ENCODE results near the gene KMT2C. TPM values are rescaled to one million over a fixed set of nuclear protein-coding genes. Genes with fewer than 3 reads are reported as not detected.

The KMT2C gene
- total and polyA plus RNA-seq, 4 donors, result 6.3 to 35.3 (median 19.3) TPM

DNA sequence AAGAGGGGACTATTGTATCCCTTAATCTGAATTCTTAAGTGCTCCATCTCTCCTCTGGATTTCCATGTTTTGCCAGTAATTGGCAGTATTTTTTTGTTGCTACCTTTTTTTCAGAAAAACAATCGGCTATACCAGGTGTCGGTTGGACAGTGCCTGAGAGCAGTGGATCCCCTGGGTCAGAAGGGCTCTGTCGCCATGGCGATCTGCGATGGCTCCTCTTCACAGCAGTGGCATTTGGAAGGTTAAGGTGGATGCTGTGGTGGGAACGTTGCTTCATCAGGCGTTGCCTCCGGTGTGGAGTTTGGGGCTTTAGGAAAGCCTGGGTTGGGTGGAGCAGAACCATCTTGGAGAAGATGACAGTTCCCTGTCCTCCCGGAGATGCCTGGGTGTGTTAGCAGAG lies 314.4 kb downstream of the KMT2C start (continued):
- no peak for TF ChIP-seq REST (IDR thresholded peaks at IDR 0.05)
- TF ChIP-seq, protein P1, sequence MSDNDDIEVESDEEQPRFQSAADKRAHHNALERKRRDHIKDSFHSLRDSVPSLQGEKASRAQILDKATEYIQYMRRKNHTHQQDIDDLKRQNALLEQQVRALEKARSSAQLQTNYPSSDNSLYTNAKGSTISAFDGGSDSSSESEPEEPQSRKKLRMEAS (IDR thresholded peaks at IDR 0.05), result no peak
- TF ChIP-seq RAD21 (IDR thresholded peaks at IDR 0.05), result no peak

- TF ChIP-seq RAD21 (IDR thresholded peaks at IDR 0.05) (no peak), REST (IDR thresholded peaks at IDR 0.05) (no peak), HNF4G (IDR thresholded peaks at IDR 0.05) (no peak), ATF3 (IDR thresholded peaks at IDR 0.05) (no peak), RXRA (IDR thresholded peaks at IDR 0.05) (no peak), HNF4A (conservative IDR thresholded peaks at IDR 0.05) (no peak), SP1 (IDR thresholded peaks at IDR 0.05) (no peak), NR2F2 (IDR thresholded peaks at IDR 0.05) (no peak), ZBTB33 (IDR thresholded peaks at IDR 0.05) (no peak), TAF1 (conservative IDR thresholded peaks at IDR 0.05) (no peak), YY1 (IDR thresholded peaks at IDR 0.05) (no peak), FOXA1 (IDR thresholded peaks at IDR 0.05) (no peak), EGR1 (IDR thresholded peaks at IDR 0.05; ENCODE audit: low read depth in 2 of 2) (no peak), JUND (IDR thresholded peaks at IDR 0.05) (no peak), FOXA2 (IDR thresholded peaks at IDR 0.05) (no peak), GABPA (IDR thresholded peaks at IDR 0.05 in 1 of 2, conservative IDR thresholded peaks at IDR 0.05 in 1 of 2) (no peak), CTCF (IDR thresholded peaks at IDR 0.05; ENCODE audit: low read depth, low read length, missing input control) (no peak)
- TF ChIP-seq, protein P1 (IDR thresholded peaks at IDR 0.05), result no peak
Measured at GRCh38 chr7:152120776-152121175, 315.0 kb downstream of the KMT2C start.

More at GRCh38 chr7:152120776-152121175, 315.0 kb downstream of the KMT2C start:
- Histone ChIP-seq H3K27me3 (ENCODE audit: control insufficient read depth in 4 of 4, insufficient read depth in 4 of 4, low read length in 3 of 4) (no peaks in the 10 kb centered on the region), H3K4me1 (ENCODE audit: control insufficient read depth in 4 of 4, insufficient read depth in 4 of 4, low read length in 3 of 4) (no peaks in the 10 kb centered on the region), H3K27ac (ENCODE audit: low read depth in 1 of 2, low read length in 2 of 2) (no peak overlapping the region), H3K4me3 (ENCODE audit: low read depth in 1 of 3, low read length in 3 of 3) (no peak overlapping the region), H3K9me3 (ENCODE audit: control insufficient read depth in 4 of 4, low read length in 3 of 4) (peaks cover 0 to 2% (median 0%) of the 10 kb centered on the region in 4 donors), H3K36me3 (ENCODE audit: control insufficient read depth in 4 of 4, insufficient read depth in 3 of 4, low read depth in 1 of 4, low read length in 3 of 4) (peaks cover 1 to 62% (median 53%) of the 10 kb centered on the region in 4 donors), H3K9ac (ENCODE audit: low read depth in 1 of 2, low read length in 2 of 2) (no peak overlapping the region)
- WGBS, result 98% methylated on average over 7 of the region's 7 CpGs
- no peak for DNase-seq (ENCODE audit: low spot score)

Measured in liver (tissue), 9 donors.